ENCODE data around the gene NEO1.

Gene NEO1

GRCh38 chr15:73075160-73075859 lies 23.0 kb downstream of the NEO1 start:
- DNase-seq: no peak

GRCh38 chr15:73078291-73078690 lies 26.0 kb downstream of the NEO1 start:
- no peak for DNase-seq

DNA sequence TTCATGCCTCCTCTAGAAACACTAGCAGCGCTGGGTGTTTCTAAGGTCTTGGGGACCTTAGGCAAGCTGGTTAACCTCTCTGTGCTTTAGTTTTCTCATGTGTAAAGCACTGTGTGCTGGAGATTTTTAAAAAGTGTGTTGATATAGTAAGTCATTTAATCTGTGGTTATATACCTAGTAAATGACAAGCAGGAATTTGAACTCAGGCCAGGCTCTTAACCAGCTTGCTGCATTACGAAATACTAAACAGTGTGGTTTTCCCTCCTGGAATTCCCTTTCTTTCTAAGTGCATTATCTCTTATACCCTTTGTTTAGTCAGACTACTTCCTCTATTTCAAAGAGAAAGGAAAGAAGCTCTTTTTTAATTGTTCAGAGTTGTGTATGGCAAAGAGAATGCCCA lies 26.5 kb downstream of the NEO1 start:
- no peak for DNase-seq

GRCh38 chr15:73079565-73079964 lies 27.3 kb downstream of the NEO1 start:
- no peak for DNase-seq

DNA sequence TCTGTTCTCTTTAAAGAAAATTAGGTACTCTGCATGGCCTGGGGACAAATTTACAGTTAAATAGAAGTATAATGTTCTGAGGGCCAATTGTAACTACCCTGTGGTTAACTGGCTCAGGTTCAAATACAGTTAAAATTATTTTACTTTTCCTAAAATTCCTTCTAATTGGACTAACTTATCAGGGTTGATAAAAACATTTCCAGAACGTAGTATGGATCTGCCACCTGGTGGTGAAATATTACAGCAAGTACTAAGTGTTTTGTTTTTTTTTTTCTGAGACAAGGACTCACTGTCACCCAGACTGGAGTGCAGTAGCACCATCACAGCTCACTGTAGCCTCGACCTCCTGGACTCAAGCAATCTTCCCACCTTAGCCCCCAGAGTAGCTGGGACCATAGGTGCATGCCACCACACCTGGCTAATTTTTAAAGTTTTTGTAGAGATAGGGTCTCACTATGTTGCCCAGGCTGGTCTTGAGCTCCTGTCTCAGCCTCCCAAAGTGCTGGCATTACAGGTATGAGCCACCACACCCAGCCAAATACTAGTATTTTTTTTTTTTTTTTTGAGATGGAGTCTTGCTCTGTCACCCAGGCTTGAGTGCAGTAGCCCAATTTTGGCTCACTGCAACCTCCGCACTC lies 29.2 kb downstream of the NEO1 start:
- peak; percentile 27 for DNase-seq

DNA sequence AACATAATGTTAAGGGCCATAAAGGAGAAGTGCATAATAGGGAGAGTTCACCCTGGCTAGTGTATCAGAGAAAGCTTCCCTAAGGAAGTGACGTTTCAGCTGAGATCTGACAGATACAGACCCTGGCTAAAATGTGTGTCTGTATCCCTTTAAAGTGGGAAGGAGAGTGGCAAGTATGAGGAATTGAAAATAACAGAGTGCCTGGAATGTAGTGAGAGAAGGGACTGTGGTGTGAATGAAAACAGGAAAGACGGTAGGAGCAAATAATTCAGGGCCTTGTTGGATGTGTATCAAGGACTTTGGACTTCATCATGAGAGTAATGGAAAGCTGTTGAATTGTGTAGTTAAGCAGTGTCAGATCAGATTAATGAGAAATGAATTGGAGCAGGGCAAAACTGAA lies 30.5 kb downstream of the NEO1 start:
- no peak for DNase-seq

DNA sequence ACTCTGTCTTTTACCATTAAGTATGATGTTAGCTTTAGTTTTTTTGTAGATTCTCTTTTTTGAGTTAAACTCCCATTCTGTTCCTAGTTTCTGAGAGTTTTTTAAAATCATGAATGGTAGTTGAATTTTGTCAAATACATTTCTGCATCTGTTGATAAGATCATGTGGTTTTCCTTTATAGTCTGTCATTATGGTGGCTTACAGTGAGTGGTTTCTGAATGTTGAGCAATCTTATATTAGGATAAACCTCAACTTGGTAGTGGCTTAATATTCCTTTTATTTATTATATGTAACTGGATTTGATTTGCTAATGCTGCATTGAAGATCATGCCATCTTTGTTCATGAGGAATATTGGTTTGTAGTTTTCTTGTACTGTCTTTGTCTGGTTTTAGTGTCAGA lies 34.8 kb downstream of the NEO1 start:
- DNase-seq: no peak

DNA sequence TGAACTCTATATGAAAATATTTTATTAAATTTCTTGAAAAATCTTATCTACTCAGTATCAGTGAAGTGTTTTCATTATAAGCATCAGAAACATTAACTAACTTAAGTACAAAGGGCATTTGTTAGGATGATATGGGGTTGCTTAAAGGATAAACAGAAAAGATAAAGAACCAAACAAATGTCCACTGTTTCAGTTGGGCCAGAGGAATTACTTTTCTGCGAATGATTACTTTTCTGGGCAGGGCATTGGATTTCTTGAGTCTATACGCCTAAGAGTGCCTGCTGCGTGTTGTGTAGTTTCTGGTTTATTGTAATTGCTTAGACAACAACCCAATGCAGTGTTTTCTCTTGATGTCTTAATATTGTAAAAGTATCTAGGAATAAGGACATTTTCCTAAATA lies 52.8 kb downstream of the NEO1 start:
- no peak for DNase-seq

- DNase-seq: no peak
These were observed 56.4 kb downstream of the NEO1 start for GRCh38 chr15:73108676-73109075.

DNA sequence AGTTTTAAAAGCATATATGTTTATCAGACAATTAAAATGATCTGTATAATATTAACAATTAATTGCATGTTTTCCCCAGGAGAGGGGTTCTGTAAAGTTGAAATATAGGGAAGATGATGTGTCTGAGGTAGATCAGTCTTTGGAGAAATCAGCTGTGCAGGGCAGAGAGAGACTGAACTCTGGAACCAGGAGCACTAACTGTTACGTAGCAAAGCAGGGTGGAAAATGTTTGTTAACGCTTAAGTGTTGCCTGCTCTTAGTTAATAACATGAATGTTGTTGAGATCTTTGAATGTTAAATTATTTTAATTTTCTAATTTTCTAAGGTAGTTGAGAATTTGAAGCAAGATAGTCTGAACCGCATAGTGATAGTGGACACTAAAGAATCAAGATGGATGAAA lies 57.5 kb downstream of the NEO1 start:
- no peak for DNase-seq

- no peak for DNase-seq
These were observed 57.9 kb downstream of the NEO1 start for GRCh38 chr15:73110201-73110600.

GRCh38 chr15:73114064-73114463 lies 61.8 kb downstream of the NEO1 start:
- DNase-seq: no peak

- DNase-seq: no peak
These were observed 63.9 kb downstream of the NEO1 start for GRCh38 chr15:73116164-73116563.

DNA sequence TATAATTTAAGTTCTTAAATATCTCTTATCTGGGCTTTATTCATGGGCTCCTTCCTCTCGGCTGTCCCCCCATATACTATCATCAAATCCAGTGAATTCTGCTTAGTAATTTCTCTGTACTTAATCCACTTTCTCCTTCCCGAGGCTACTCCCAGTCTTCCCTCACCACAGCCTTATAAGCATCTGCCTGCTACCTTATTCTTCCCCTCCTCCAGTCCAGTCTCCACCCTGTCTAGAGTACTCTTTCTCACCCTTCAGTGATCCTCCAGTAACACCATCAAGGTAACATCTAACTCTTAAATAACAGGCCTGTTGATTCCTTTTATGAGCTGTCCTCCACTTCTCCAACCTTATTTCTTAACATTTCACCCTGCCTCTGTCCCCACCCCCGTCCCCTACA lies 65.8 kb downstream of the NEO1 start:
- DNase-seq: no peak

GRCh38 chr15:73119478-73119877 lies 67.2 kb downstream of the NEO1 start:
- no peak for DNase-seq

DNA sequence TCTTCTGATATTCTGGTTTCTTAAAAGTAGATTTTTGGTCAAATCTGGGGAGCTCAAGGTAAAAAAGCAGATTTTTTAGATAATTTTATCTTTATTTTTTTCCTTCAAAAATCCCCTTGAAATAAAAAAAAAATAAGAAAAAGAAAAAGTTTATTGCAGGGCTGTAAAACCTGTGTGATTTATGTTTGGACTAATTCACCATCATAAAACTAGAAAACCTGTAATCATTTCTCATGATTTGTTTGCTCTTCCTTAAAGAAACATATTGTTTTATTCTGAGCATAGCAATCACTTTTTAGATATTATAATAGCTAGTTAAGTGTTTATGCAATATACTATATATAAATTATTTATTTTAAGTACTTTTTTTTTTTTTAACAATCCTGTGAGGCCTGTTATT lies 68.0 kb downstream of the NEO1 start:
- DNase-seq: no peak

DNA sequence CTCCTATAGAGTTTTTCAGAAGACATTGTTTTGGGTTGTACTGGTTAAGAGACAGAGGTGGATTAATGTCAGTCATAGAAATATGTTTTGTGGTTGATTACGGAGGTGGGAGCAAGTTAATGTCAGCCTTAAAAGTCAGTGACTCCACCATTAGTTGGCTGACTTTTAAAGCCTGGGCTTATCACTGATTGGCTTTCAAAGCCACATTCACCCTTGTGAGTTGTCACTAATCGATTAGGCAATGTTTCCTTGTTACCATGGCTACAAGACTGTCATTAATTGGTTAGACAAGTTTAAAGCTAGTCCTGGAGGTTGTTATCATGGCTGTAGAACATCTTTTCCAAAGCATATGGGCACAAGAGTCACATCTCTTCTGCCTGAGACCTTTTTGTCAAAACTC lies 73.0 kb downstream of the NEO1 start:
- DNase-seq: no peak

DNA sequence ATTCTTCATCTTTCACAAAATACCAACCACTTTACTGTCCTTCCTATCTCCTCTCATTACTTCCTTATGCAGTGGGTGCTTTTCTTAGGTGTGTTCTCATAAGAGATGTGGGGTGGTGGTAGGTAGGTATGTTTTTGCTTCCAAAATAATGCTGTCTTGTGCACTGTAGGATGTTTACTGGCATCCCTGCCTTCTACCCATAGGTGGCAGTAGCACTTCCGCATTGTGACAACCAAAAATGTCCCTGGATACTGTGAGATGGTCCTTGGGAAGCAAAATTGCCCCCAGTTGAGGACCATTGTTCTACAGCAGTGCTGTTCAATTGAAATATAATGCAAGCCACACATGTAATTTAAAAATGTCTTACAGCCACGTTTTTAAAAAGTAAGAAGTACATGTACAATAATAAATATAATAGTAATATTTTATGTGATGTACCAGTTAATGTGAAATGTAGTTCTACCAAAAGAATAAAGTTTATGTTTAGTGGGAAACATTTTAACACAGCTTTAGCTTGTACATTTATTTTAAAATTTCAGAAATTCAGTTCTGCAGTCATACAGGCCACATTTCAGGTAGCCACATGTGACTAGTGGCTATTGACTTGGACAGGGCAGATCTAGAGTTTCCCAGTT lies 75.2 kb downstream of the NEO1 start:
- DNase-seq: peak; percentile 38

GRCh38 chr15:73130830-73131229 lies 78.6 kb downstream of the NEO1 start:
- no peak for DNase-seq

DNA sequence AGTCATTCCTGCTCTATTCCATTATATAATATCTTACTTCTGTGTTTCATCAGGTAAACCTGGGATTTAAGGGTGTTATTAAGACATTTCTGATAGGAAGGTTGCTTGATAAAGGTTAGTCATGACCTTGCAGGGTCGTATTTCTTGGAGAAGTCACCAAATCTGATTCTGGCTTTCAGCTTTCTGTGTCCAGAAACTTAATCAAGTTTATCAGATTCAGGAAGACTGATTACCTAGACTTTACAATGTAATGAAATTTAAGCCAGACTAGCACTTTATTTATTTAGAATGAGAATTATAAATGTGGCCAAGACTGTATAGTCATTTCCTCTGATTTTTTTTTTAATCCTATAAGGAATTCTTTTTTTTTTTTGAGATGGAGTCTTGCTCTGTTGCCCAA lies 81.9 kb downstream of the NEO1 start:
- DNase-seq: no peak

GRCh38 chr15:73139041-73139743 lies 86.9 kb downstream of the NEO1 start:
- DNase-seq: no peak

- no peak for DNase-seq
These were observed 87.7 kb downstream of the NEO1 start for GRCh38 chr15:73139744-73140553.
